Measurements from ENCODE around the gene WNT9B.

Gene WNT9B, protein sequence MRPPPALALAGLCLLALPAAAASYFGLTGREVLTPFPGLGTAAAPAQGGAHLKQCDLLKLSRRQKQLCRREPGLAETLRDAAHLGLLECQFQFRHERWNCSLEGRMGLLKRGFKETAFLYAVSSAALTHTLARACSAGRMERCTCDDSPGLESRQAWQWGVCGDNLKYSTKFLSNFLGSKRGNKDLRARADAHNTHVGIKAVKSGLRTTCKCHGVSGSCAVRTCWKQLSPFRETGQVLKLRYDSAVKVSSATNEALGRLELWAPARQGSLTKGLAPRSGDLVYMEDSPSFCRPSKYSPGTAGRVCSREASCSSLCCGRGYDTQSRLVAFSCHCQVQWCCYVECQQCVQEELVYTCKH

DNA sequence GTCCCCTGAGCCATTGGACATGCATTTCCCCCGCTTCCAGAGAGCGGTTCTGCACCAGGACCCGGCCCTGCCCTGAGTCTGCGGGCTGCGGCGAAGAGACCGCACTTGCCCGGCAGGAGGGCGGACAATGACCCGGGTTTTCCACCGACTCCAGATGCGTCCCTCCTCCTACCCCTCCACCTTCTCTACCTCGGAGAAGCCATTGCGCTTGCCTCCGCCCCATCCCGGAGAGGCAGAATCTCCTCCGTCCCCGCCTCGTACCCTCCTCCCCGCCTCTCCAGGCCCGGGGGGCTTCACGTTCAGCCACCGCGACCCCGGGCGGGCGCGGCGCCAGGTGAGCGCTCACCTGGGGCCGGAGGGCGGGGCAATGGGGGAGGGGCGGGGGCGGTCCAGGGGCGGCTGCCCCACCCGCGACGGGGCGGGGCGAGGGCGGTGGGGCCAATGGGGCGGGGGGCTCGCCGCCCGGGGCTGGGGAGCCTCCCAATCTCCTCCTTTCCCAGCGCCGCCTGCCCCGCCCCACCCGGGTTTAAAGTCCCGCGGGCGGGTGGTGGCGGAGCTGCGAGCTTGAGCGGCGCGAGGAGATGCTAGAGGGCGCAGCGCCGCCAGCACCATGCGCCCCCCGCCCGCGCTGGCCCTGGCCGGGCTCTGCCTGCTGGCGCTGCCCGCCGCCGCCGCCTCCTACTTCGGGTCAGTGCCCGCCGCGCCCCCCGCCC, at the start of gene WNT9B:
Gene WNT9B (plus strand): TSS at position 555 of the 713 bp plus-strand sequence. CDS start 56 bp downstream, at position 611.
- peak; percentile 32 for DNase-seq

DNA sequence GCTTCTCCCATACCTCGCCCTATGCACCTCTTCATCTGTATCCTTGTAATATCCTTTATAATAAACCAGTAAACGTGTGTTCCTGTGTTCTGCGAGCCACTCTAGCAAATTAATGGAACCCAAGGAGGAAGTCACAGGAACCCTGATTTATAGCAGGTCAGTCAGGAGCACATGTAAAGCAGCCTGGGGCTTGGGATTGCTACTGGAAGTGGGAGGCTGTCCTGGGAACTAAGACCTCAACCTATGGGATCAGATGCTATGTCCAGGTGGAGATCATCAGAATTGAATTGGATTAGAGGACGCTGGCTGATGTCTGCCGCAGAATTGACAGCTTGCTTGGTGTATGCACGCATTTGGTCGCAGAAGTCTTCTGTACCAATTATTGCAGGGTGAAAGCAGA, 48.6 kb upstream of the WNT9B start:
- no peak for DNase-seq

DNA sequence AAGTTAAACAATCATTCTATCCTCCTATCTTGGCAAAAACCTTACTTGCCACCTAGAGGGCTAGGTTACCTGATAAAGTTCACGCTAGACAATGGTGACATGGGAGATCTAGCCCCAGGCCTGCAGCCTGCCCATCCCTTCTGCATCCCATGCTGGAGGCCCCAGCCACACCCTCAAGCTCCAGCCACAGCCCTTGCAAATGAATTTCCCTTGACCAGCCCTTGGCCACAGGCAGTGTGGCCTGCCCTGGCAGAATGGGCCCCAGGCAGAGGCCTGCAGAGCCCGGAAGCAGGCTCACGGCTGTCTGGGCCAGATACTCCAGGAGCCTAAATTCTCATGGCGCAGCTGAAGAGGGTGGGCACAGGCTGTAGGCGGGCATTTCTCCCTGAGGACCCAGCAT, 47.8 kb upstream of the WNT9B start:
- no peak for DNase-seq

DNA sequence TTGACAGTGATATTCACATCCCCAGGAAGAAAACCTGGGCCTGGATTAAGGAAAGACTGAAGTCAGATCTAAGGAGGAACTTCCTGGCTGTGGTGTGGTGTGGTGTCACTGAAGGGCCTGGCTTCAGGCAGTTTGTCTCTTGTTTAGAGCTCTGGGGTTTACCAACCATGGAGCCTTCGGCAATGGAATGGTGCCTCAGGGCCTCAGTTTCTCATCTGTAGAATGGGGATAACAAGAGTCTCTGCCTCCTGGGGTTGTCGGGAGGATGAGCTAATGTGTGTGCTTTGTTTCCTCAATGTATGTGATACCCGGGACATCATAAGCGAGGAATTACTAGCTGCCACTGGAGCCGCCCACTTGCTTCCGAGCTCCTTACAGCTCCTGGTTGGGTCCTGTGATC, 45.6 kb upstream of the WNT9B start:
- DNase-seq: no peak

DNA sequence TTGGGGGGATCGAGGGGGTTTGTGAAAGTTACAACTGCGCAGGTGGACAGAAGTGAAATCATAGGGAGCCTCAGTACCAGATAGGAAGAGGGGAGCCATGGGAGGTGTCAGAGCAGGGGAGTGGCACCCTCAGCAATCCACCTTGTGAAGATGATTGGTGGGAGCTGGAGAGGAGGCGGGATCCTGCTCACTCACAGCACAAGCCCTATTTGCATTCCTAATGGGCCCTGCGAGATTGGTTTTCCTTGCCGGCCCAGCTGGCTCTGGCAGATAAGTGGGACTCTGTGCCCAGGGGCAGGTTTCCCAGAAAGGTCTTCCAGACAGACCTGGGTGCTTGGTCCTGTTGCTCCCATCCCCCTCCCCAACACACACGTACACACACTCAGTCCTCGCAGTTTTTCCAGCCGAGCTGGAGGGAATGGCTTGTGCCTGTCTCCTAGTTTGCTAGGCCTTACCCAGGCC, 42.2 kb upstream of the WNT9B start:
- DNase-seq: no peak

DNA sequence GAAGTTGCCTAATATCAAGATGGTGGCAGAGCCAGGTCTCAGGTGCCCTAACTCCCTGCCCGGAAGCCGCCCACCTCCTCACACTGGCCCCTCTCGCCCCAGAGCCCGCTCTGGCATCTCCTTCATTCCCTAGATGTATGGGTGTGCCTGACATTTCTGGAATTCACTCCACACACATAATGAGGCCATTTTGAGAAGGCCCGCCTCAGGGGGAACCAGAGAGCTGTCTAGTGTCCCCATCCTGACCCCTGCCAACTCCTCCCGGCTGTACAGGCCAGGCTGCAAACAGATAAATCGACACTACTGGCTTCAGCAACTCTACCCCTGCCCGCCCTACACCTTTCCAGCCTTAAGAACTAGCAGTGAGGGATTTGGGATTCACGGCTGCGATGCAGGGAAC, 40.5 kb upstream of the WNT9B start:
- DNase-seq: no peak

DNA sequence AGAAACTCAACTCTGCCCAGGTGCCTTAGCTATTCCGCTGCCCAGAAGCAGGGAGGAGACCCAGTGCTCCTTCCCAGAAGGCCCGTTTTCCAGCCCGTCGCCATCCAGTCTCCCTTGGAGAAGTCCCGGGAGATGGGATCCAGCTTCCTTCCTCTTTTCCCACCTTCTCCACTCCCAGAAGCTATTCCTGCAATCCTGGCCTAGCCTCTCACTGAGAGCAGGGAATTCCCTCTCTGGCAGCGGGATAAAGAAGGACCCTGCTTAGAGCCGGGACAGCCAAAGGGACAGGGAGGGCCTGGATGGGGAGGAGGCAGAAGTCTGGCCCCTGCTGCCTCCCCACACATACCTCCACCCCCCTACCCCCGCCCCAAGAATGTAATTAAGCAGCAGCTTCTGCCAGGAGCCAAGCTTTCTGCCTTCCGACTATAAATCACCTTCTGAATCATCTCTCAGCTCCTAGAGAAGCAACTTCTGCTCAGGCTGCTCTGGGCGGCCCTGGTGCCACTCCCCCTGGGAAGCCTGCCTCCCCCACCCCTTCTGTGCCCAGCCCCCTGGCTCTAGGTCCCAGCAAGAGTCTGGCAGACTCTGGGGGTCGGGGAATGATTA, 39.3 kb upstream of the WNT9B start:
- peak; percentile 84 for DNase-seq

DNA sequence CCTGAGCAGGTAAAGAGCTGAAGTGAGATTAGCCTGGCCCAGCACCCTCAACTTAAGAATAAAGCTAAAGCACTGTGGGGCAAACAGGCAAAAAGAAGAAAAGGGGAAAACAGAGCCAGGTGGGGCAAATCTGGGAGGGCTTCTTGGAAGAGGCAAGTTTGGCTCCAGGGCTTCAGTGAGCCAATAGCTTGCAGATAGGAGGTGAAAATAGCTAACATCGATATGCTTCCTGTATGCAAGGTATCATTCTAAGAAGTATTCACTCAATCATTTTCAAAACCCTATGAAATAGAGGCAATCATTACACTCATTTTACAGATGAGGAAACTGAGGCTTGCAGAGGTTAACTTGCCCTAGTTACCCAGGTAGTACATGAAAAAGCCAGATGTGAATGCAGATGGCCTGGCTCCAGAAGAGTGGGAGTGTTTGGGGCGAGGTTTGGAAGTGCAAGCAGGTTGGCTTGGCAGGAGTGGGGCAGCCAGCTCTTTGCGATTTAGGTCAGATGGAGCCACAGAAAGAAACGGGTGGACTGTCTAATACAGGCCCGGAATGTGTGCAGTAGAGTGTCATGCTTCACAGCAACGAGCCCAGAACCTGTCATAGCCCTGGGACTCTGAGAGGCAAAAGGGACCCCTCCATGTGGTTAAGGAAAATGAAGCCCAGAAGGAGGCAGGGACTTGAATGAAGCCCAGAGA, 38.6 kb upstream of the WNT9B start:
- DNase-seq: no peak

DNA sequence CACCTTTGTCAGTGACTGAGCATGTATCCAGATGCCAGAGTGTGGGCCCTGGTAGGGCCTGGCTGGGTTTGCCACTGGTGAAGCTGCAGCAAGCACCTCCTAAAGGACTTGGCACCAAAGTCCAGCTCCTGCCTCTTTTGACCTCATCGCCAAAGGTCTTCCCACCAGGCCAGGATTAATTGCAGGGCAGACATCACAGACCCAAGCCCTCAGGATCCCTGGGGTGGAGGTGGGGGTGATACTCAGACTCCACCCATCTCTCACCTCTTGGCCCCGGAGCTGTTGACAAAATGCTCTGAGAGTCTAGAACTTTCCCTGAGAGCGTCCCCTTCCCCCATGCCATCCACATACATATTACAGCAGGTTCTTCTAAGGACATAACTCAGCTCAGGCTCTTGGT, 37.5 kb upstream of the WNT9B start:
- DNase-seq: no peak

DNA sequence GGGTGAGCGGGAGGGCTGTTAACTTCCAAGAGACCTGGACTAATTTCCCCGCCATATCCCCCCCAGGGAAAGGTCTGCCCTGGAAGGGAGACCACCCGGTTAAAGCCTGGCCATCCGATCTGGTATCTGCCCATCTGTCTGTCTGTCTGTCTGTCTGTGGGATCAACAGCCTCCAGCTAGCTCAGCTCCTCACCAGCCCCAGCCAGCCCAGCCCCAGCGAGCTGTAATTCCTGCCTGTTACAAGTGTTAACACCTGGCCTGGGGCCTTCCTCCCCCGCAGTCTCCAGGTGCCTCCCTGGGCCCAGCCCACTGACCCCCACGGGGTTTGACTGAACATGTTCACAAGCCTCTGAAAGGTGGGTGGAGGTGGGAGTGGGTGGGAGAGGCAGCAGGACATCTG, 36.9 kb upstream of the WNT9B start:
- no peak for DNase-seq

DNA sequence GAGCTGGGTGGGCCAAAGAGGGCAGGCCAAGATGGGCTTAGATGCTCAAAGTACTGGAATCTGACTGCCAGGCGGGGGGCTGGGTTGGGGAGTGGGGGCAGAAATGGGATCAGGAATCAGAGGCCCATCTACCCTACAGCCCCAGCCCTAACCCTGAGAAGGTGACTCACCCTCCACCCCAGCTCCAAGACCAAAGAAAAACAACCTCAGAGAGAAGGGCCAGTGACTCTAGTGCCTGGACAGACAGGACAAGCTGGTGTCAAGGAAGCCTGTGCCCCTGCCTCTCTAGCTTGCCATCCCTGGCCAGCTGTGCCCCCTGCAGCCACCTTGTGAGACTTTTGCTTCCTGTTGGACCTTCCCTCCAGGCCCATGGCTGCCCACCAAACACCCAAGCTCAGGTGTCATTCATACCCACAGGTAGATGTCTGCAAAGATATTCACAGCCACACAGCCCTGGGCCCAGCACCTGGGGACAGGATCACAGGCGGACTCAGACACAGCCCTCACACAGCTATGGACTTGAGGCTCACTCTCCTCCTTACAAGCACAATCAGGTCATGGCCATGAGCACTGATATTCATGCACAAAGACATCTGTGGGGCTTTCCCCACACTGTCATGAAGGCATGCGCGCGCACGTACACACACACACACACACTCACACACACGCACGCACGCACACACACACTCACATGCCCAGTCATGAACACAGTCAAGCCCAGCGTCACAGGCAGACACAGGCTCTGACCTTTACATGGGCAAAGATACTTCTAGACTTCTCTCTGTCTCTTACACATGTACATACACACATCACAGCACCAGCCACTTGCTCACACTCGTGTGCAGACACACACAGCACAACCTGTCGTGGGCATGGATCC, 35.7 kb upstream of the WNT9B start:
- DNase-seq: no peak

DNA sequence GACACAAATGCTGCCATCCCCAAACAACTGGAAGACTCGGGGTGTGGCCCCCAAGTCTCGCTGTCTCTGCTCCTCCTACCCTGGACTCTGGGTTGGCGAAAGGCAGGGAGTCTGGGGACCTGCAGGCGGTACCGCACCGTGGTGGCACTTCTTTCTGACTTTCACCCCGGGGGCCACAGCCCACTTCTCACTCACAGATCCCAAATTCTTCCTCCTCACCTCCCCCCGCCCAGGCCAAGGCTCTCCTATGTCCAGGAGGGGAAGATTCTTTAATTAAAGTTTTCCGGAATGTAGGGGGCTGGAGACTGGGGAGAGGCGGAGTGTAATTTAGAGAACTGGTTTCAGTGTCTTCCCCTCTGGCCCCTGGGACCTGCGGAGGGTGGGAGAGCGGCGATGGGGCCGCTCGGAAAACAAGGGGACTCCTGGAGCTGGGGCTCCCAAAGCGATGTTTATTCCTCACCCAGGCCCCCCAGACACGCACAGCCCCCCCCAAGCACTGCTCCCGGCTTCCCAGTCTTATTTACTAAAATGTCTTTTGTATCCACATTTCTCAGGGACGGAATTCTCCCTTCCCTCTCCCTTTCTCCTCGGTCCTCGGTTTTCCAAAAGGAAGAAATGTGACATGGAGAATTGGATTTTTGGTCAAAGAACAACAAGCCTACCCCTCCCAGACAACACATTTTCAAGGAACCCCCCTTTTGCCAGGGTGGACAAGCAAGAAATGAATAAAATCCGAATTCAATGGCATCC, 34.1 kb upstream of the WNT9B start:
- DNase-seq: no peak

DNA sequence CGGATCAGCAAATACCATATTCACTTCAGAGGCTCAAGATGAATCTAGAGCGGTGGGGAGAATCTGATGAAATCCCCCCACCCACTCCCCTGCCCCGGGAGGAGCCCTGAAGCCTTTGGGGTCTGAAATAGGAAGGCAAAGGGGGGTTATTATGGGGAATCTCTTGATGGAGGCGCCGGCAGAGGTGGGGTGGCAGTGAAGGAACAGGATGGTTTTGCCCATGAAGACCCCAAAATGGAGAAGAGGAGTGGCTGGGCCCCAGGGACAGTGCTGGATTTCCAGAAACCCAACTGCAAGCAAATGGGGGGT, 33.5 kb upstream of the WNT9B start:
- no peak for DNase-seq

DNA sequence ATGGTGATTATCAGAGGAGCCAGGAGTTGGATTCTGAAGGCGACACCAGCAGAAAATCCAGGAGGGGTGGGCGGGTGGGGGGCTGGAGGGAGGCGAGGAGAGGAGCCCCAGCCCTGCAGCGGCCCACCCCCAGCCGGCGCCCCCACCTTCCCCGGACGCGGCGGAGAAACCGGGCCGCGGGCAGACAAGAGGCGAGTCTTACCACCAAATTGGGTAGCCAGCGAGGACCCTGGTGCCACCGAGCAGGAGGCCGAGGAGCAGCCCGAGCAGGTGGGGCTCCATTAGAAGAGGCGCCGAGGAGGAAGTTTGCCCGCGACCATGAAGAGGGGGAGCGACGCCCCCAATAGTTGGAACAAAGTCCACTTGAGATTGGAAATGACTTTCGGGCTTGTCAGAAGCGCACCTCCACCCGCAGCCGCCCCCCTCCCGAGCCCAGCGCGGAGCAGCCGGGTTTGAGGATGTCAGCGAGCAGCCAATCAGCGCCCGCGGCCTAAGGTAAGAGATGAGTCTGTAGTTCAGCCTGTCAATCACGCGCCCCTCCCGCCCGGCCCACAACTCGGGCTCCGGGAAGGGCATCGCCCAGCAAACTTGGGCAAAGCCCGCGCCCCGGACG, 33.0 kb upstream of the WNT9B start, which contains the start of gene WNT3:
Gene WNT3 (minus strand): TSS at position 377 of the 613 bp plus-strand sequence. CDS start 95 bp downstream, at position 282.
- no peak for DNase-seq

DNA sequence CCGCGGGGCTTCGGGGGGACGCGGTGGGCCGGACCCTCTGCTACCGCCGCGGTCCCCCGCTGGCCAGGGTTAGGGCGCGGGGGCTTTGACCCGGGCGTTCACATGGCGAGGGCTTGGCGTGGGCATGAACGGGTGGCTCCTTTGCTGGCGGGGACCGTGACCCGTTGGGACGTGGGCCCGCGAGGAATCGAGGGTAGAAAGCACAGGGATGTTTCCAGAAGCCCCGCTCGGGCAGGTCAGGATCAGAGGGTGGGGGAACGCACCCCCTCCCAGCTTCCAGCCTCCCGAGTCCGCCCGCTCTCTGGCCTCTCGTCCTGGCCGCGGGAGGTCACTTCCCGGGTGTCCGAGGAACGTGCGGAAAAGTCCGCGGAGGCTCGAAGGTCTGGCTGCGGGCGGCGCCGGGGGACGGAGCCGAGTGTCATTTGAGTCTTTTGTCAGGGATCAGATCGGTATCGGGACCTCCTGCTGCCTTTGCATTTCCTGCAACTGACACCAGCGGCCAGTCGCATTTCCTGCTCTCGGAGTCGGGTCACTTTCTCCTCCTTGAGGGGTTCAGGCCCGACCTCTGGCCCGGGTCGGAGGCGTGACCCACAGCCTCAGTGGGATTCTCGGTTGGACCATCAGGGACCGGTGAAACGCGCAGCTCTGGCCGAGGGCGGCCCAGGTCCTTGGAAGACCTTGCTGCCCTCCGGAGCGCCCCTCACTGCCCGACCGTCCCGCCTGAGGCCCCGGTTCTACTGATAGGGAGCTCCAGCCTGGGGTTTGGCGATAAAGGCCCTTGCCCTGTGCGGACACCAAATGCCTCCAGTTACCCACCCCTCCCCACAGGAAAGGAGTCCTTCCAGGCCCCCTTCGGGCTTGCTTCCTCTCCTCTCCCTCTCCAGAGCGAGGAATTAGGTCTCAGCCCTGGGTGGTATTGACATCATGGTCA, 32.2 kb upstream of the WNT9B start:
- DNase-seq: no peak

DNA sequence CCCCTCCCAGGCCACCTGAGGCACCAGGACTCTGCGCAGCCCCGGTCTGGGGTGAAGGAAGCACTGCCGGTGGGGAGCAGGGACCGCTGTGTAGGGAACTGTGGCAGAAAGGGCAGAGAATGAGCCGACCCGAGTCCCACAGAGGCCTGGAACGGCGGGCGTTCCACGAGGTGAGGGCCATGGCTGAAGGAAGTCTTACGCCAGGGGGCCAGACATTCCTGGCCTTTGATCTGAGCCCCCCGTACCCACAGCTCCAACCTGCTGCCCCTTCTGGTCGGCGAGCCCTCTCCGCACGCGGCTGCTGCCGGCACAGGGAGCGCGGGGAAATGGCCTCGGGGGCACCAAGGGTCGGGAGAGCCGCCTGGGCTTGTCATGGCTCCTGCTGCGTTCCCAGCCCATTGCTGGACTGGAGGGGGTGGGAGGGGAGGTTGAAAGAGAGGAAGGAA, 31.5 kb upstream of the WNT9B start:
- no peak for DNase-seq

DNA sequence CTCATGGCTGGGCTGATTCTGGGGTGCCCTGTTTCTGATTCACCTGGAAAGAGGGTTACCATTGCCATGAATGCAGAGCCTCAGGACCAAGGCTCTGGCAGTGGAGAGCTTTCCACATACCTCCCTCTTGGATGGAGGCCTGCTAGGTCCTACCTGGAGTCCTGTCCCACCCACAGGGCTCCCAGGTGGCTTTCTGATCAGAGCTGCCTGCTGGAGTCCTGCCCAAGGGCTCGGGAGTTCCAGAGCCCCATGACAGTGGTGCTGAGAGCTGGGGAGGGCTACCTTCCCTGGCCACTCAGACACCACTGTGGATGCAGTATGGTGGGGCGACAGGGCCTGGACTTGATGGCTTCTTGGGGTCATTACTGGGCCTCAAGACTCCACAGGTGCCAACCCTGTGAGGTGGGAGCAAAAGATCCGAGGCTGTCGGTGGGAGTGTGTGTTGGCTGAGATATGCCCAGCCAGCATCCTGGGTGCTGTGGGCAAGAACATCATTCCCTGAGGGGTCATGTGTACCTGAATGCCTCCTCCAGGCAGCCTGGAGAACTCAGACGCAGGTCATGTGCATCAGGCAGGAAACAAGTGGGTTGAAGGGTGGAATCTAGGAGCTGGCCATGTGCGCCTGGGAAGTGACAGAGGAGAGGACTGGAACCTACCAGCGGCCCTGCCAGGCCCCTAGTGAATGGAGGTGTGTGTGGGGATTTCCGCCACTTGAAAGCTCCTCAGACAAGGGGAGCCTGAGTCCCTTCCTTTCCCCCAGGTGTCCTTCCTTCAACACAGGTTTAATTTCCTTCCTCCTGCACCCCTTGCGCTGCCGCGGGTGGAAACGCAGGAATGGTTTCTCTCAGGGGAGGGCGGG, 30.6 kb upstream of the WNT9B start:
- no peak for DNase-seq

DNA sequence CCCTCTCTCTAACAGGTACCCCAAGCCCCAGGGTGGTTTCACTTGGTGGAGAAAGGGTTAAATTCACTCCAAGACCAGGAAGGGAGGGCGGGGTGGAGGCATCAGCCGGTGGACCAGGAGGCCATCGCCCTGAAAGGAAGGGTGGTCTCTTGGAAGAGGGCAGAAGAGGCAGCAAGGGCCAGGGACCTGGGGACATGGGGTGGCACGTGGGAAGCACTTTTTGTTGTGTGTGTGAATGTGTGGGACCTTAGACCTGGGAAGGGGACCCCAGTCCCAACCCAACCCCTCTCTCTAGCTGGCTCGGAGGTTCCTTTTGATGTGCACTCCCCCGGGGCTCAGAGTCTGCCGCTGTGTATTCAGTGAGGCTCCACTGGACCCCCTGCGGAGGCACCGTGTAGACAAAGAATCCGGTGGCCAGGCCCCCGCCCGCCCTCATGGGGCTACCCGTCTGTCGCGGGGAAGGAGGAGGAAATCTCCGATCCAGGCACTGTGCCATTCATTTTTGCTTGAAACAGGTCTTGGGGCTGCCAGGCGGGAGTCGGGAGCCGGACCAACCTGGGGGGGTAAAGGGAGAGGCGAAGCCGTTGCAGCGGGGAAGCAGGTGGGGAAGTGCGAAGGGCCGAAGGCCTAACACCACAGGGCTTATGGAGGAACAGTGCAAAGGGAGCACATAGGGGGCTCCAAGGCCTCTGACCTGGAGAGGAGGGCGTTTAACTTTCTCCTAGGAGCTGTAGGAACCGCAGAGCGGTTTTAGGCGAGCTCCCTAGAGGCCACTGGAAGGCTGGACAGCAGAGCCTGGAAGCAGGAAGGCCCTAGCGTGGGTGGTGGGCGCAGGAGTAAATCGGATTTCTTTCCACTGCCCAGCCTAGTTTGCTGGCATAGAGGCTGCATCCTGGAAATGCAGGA, 29.6 kb upstream of the WNT9B start:
- no peak for DNase-seq

Data from NCI-H226 (cell line).